Measurements from ENCODE around the gene PAK1.

PAK1 gene

GRCh38 chr11:77454867-77455655 lies 18.8 kb downstream of the PAK1 start:
- Histone ChIP-seq H3K9me3 (ENCODE audit: control insufficient read depth in 2 of 2, low read length in 2 of 2) (no peaks in the 10 kb centered on the region), H3K4me3 (ENCODE audit: low read length in 2 of 2) (no peak overlapping the region), H3K9ac (ENCODE audit: low read length in 2 of 2) (no peak overlapping the region), H3K27ac (ENCODE audit: low read length) (no peak overlapping the region), H3K4me1 (ENCODE audit: control insufficient read depth, insufficient read depth, low read length) (no peaks in the 10 kb centered on the region), H3K27me3 (ENCODE audit: control insufficient read depth in 1 of 2, insufficient read depth in 2 of 2, low read length in 2 of 2) (no peaks in the 10 kb centered on the region), H3K36me3 (ENCODE audit: control insufficient read depth in 2 of 2, insufficient read depth in 2 of 2, low read length in 2 of 2) (no peaks in the 10 kb centered on the region)

- Histone ChIP-seq H3K4me1 (ENCODE audit: control insufficient read depth, insufficient read depth, low read length) (no peaks in the 10 kb centered on the region), H3K36me3 (ENCODE audit: control insufficient read depth in 2 of 2, insufficient read depth in 2 of 2, low read length in 2 of 2) (no peaks in the 10 kb centered on the region), H3K27me3 (ENCODE audit: control insufficient read depth in 1 of 2, insufficient read depth in 2 of 2, low read length in 2 of 2) (no peaks in the 10 kb centered on the region), H3K27ac (ENCODE audit: low read length) (no peak overlapping the region), H3K9ac (ENCODE audit: low read length in 2 of 2) (no peak overlapping the region), H3K4me3 (ENCODE audit: low read length in 2 of 2) (no peak overlapping the region), H3K9me3 (ENCODE audit: control insufficient read depth in 2 of 2, low read length in 2 of 2) (no peaks in the 10 kb centered on the region)
Measured at GRCh38 chr11:77450227-77450626, 23.7 kb downstream of the PAK1 start.

DNA sequence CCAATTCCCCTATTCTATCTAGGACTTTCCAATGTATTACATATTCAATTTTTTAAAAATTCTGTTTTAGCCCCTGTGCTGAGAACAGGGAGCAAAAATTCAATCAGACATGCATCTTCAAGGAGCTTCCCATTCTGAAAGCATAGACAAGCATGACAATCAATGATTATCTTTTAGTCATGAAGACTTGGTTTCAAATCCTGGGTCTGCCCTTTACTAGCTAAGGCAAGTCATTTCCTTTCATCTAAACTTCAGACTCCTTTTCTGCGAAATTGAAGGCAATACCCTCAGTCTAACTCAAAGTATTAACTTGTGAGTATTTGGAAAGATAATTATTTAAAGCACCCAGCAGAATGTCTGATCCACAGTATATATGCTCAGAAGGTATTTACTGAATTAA lies 24.1 kb downstream of the PAK1 start:
- H3K27ac ChIP-seq (ENCODE audit: low read length) = no peak overlapping the region

GRCh38 chr11:77449060-77449521 lies 24.8 kb downstream of the PAK1 start:
- no peaks in the 10 kb centered on the region for H3K9me3 ChIP-seq (ENCODE audit: control insufficient read depth in 2 of 2, low read length in 2 of 2)

More for the DNA sequence above, 24.1 kb downstream of the PAK1 start:
- Histone ChIP-seq H3K27me3 (ENCODE audit: control insufficient read depth in 1 of 2, insufficient read depth in 2 of 2, low read length in 2 of 2) (no peaks in the 10 kb centered on the region), H3K9ac (ENCODE audit: low read length in 2 of 2) (no peak overlapping the region), H3K9me3 (ENCODE audit: control insufficient read depth in 2 of 2, low read length in 2 of 2) (no peaks in the 10 kb centered on the region), H3K4me1 (ENCODE audit: control insufficient read depth, insufficient read depth, low read length) (no peaks in the 10 kb centered on the region), H3K36me3 (ENCODE audit: control insufficient read depth in 2 of 2, insufficient read depth in 2 of 2, low read length in 2 of 2) (no peaks in the 10 kb centered on the region), H3K4me3 (ENCODE audit: low read length in 2 of 2) (no peak overlapping the region)

DNA sequence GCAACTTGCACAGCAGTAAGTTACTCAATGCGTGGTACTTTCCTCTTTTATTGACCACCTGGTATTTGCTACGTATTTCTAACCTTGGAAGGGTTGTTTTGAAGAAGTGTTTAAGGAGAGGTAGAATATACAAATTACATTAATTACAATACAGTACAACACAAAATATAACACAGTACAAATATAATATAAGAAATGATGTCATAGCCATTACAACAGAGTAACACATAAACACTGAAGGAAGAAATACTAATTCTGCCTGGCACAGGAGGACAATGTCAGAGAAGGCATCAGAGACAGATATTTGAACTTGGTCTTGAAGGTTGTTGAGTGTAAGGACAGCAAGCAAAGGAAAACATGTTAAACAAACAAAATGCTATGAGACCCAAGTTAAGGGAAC lies 25.6 kb downstream of the PAK1 start:
- Histone ChIP-seq H3K9me3 (ENCODE audit: control insufficient read depth in 2 of 2, low read length in 2 of 2) (no peaks in the 10 kb centered on the region), H3K27ac (ENCODE audit: low read length) (no peak overlapping the region), H3K27me3 (ENCODE audit: control insufficient read depth in 1 of 2, insufficient read depth in 2 of 2, low read length in 2 of 2) (no peaks in the 10 kb centered on the region), H3K9ac (ENCODE audit: low read length in 2 of 2) (no peak overlapping the region), H3K36me3 (ENCODE audit: control insufficient read depth in 2 of 2, insufficient read depth in 2 of 2, low read length in 2 of 2) (no peaks in the 10 kb centered on the region), H3K4me3 (ENCODE audit: low read length in 2 of 2) (no peak overlapping the region), H3K4me1 (ENCODE audit: control insufficient read depth, insufficient read depth, low read length) (no peaks in the 10 kb centered on the region)

More at GRCh38 chr11:77449060-77449521, 24.8 kb downstream of the PAK1 start:
- no peak overlapping the region for H3K9ac ChIP-seq (ENCODE audit: low read length in 2 of 2)
- no peak overlapping the region for H3K27ac ChIP-seq (ENCODE audit: low read length)
- no peaks in the 10 kb centered on the region for H3K27me3 ChIP-seq (ENCODE audit: control insufficient read depth in 1 of 2, insufficient read depth in 2 of 2, low read length in 2 of 2)
- no peaks in the 10 kb centered on the region for H3K4me1 ChIP-seq (ENCODE audit: control insufficient read depth, insufficient read depth, low read length)
- no peak overlapping the region for H3K4me3 ChIP-seq (ENCODE audit: low read length in 2 of 2)
- H3K36me3 ChIP-seq (ENCODE audit: control insufficient read depth in 2 of 2, insufficient read depth in 2 of 2, low read length in 2 of 2) = no peaks in the 10 kb centered on the region

- Histone ChIP-seq H3K36me3 (ENCODE audit: control insufficient read depth in 2 of 2, insufficient read depth in 2 of 2, low read length in 2 of 2) (no peaks in the 10 kb centered on the region), H3K9me3 (ENCODE audit: control insufficient read depth in 2 of 2, low read length in 2 of 2) (no peaks in the 10 kb centered on the region), H3K4me3 (ENCODE audit: low read length in 2 of 2) (no peak overlapping the region), H3K4me1 (ENCODE audit: control insufficient read depth, insufficient read depth, low read length) (no peaks in the 10 kb centered on the region), H3K27ac (ENCODE audit: low read length) (no peak overlapping the region), H3K9ac (ENCODE audit: low read length in 2 of 2) (no peak overlapping the region), H3K27me3 (ENCODE audit: control insufficient read depth in 1 of 2, insufficient read depth in 2 of 2, low read length in 2 of 2) (no peaks in the 10 kb centered on the region)
Measured at GRCh38 chr11:77446911-77447629, 26.8 kb downstream of the PAK1 start.

DNA sequence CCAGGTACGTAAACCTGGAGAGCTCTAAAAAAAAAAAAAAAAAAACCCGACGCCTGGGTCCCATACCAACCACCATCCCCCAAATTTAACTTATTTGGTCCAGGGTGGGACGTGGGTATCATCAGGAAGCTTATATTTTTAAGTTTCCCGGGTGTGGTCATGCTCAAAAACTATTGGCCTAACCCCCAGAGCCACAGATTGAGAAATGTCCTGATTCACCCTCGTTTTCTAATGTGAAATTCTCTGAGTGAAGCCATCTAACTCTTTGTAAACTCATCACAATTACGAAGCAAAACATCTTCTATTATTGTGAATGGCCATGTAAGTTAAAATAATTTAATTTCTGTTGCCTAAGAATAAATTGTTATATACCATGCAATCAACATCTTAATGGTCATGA lies 29.6 kb downstream of the PAK1 start:
- no peak overlapping the region for H3K27ac ChIP-seq (ENCODE audit: low read length)
- no peak overlapping the region for H3K9ac ChIP-seq (ENCODE audit: low read length in 2 of 2)
- H3K27me3 ChIP-seq (ENCODE audit: control insufficient read depth in 1 of 2, insufficient read depth in 2 of 2, low read length in 2 of 2) = no peaks in the 10 kb centered on the region
- H3K4me3 ChIP-seq (ENCODE audit: low read length in 2 of 2) = no peak overlapping the region
- no peaks in the 10 kb centered on the region for H3K4me1 ChIP-seq (ENCODE audit: control insufficient read depth, insufficient read depth, low read length)
- no peaks in the 10 kb centered on the region for H3K9me3 ChIP-seq (ENCODE audit: control insufficient read depth in 2 of 2, low read length in 2 of 2)
- no peaks in the 10 kb centered on the region for H3K36me3 ChIP-seq (ENCODE audit: control insufficient read depth in 2 of 2, insufficient read depth in 2 of 2, low read length in 2 of 2)

DNA sequence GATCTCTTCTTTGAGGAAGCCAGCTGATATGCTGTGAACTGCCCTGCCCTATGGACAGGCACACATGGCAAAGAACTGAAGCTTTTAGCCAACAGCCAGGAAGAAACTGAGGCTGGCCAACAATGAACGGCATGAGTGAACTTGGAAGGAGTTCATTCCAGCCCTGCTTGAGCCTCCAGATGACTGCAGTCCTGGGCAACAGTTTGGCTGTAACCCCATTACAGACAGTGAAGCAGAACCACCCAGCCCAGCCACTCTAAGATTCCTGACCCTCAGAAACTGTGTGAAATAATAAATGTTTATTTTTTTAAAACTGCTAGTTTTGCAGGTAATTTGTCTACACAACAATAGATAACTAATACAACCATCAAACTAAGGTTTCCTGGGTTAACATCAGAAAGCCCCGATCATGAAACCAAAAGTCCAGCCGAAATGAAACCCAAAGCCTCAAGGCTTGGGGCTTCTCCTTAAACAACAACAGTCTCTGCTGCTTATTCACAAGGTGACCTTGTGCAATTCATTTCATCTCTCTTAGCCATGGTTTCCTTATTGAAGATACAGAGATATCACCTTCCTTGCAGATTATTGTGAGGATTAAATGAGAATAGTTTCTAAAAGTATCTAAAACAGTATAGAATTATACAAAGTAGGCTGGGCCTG lies 31.4 kb downstream of the PAK1 start:
- Histone ChIP-seq H3K27me3 (ENCODE audit: control insufficient read depth in 1 of 2, insufficient read depth in 2 of 2, low read length in 2 of 2) (no peaks in the 10 kb centered on the region), H3K36me3 (ENCODE audit: control insufficient read depth in 2 of 2, insufficient read depth in 2 of 2, low read length in 2 of 2) (no peaks in the 10 kb centered on the region), H3K9ac (ENCODE audit: low read length in 2 of 2) (no peak overlapping the region), H3K4me3 (ENCODE audit: low read length in 2 of 2) (no peak overlapping the region), H3K9me3 (ENCODE audit: control insufficient read depth in 2 of 2, low read length in 2 of 2) (no peaks in the 10 kb centered on the region), H3K4me1 (ENCODE audit: control insufficient read depth, insufficient read depth, low read length) (no peaks in the 10 kb centered on the region), H3K27ac (ENCODE audit: low read length) (no peak overlapping the region)

GRCh38 chr11:77441426-77441825 lies 32.5 kb downstream of the PAK1 start:
- H3K9me3 ChIP-seq (ENCODE audit: control insufficient read depth in 2 of 2, low read length in 2 of 2) = no peaks in the 10 kb centered on the region
- H3K36me3 ChIP-seq (ENCODE audit: control insufficient read depth in 2 of 2, insufficient read depth in 2 of 2, low read length in 2 of 2) = no peaks in the 10 kb centered on the region
- no peak overlapping the region for H3K4me3 ChIP-seq (ENCODE audit: low read length in 2 of 2)
- no peak overlapping the region for H3K27ac ChIP-seq (ENCODE audit: low read length)
- no peaks in the 10 kb centered on the region for H3K4me1 ChIP-seq (ENCODE audit: control insufficient read depth, insufficient read depth, low read length)
- H3K27me3 ChIP-seq (ENCODE audit: control insufficient read depth in 1 of 2, insufficient read depth in 2 of 2, low read length in 2 of 2) = no peaks in the 10 kb centered on the region
- no peak overlapping the region for H3K9ac ChIP-seq (ENCODE audit: low read length in 2 of 2)

DNA sequence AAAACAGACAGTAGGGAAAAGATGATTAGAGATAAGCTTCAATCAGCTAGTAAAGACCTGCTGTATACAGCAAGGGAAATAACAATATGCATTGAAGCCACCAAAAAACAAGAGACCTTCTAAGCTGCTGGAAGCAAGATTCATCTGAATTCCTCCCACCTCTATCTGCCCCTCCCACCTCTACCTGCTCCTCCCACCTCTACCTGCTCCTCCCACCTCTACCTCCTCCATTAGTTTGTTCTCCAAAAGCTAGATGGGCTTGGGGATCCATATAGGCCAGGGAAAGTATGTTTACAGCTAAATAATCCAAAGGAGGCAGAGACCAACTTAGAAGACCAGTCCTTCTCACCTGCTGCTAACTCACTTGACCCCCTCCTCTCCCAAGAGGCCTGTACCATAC lies 33.2 kb downstream of the PAK1 start:
- H3K9ac ChIP-seq (ENCODE audit: low read length in 2 of 2) = no peak overlapping the region
- H3K27ac ChIP-seq (ENCODE audit: low read length) = no peak overlapping the region
- no peaks in the 10 kb centered on the region for H3K4me1 ChIP-seq (ENCODE audit: control insufficient read depth, insufficient read depth, low read length)
- H3K9me3 ChIP-seq (ENCODE audit: control insufficient read depth in 2 of 2, low read length in 2 of 2) = no peaks in the 10 kb centered on the region
- no peaks in the 10 kb centered on the region for H3K36me3 ChIP-seq (ENCODE audit: control insufficient read depth in 2 of 2, insufficient read depth in 2 of 2, low read length in 2 of 2)
- H3K4me3 ChIP-seq (ENCODE audit: low read length in 2 of 2) = no peak overlapping the region
- no peaks in the 10 kb centered on the region for H3K27me3 ChIP-seq (ENCODE audit: control insufficient read depth in 1 of 2, insufficient read depth in 2 of 2, low read length in 2 of 2)

Measured in stomach smooth muscle (tissue), 2 donors.